Lower leg skin (tissue), 3 donors: ENCODE measurements around the gene ZKSCAN5.

Experiments
- POLR2A ChIP-seq, 2 donors: fragments of 450-650 bp; IDR thresholded peaks; one replicate each; pipeline ENCODE4 v1.6.1; 2016 to 2017; ENCODE audit warnings: antibody characterized with exemption in 2 of 2, mild to moderate bottlenecking in 1 of 2, moderate library complexity in 1 of 2
- TF ChIP-seq, protein P1 (sequence below), 3 donors: fragments of 450-650 bp; IDR thresholded peaks; one replicate each; pipeline ENCODE4 v1.5.1; 2016; ENCODE audit warnings: antibody characterized with exemption in 3 of 3, mild to moderate bottlenecking in 3 of 3, moderate library complexity in 2 of 3

- TF ChIP-seq, protein P1, sequence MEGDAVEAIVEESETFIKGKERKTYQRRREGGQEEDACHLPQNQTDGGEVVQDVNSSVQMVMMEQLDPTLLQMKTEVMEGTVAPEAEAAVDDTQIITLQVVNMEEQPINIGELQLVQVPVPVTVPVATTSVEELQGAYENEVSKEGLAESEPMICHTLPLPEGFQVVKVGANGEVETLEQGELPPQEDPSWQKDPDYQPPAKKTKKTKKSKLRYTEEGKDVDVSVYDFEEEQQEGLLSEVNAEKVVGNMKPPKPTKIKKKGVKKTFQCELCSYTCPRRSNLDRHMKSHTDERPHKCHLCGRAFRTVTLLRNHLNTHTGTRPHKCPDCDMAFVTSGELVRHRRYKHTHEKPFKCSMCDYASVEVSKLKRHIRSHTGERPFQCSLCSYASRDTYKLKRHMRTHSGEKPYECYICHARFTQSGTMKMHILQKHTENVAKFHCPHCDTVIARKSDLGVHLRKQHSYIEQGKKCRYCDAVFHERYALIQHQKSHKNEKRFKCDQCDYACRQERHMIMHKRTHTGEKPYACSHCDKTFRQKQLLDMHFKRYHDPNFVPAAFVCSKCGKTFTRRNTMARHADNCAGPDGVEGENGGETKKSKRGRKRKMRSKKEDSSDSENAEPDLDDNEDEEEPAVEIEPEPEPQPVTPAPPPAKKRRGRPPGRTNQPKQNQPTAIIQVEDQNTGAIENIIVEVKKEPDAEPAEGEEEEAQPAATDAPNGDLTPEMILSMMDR (IDR thresholded peaks at IDR 0.05), result no peak
- TF ChIP-seq POLR2A (IDR thresholded peaks at IDR 0.05), result no peak
Observed at GRCh38 chr7:99558306-99559174, 54.1 kb downstream of the ZKSCAN5 start, which contains the start of gene ZNF655.
